Measurements from ENCODE around the gene TRIM29.
"Not testable (repeated sequence)": the region's sequence is repeated elsewhere in the genome, so short reads cannot be mapped to it uniquely, and the experiment has no call there.

Gene TRIM29

GRCh38 chr11:120172054-120172911 lies 34.4 kb upstream of the TRIM29 start:
- peak; percentile 66 to 73 for DNase-seq

- no peak for DNase-seq
Measured at GRCh38 chr11:120170741-120171261, 32.9 kb upstream of the TRIM29 start.

- DNase-seq: no peak
Measured at GRCh38 chr11:120169981-120170698, 32.2 kb upstream of the TRIM29 start.

GRCh38 chr11:120168960-120169681 lies 31.2 kb upstream of the TRIM29 start:
- peak; percentile 76 to 86 for DNase-seq

GRCh38 chr11:120168108-120168959 lies 30.4 kb upstream of the TRIM29 start:
- DNase-seq: no peak

GRCh38 chr11:120167659-120168058 lies 29.7 kb upstream of the TRIM29 start:
- no peak for DNase-seq

GRCh38 chr11:120160436-120160835 lies 22.5 kb upstream of the TRIM29 start:
- no peak for DNase-seq

- DNase-seq: no peak
Measured at GRCh38 chr11:120153221-120153620, 15.3 kb upstream of the TRIM29 start.

- DNase-seq: no peak
Measured at GRCh38 chr11:120151536-120151935, 13.6 kb upstream of the TRIM29 start.

GRCh38 chr11:120149246-120149645 lies 11.3 kb upstream of the TRIM29 start:
- DNase-seq: no peak

GRCh38 chr11:120147950-120148270 lies 10.0 kb upstream of the TRIM29 start:
- DNase-seq: no peak

- DNase-seq: no peak
Measured at GRCh38 chr11:120147094-120147949, 9.4 kb upstream of the TRIM29 start.

GRCh38 chr11:120146413-120147093 lies 8.6 kb upstream of the TRIM29 start:
- no peak for DNase-seq

- DNase-seq: no peak
Measured at GRCh38 chr11:120144501-120144900, 6.6 kb upstream of the TRIM29 start.

GRCh38 chr11:120143472-120143871 lies 5.6 kb upstream of the TRIM29 start:
- DNase-seq: not testable (repeated sequence)

GRCh38 chr11:120142441-120143100 lies 4.7 kb upstream of the TRIM29 start:
- DNase-seq: peak; percentile 59 to 61

- DNase-seq: no peak
Measured at GRCh38 chr11:120141768-120142423, 4.0 kb upstream of the TRIM29 start.

GRCh38 chr11:120141113-120141767 lies 3.3 kb upstream of the TRIM29 start:
- no peak for DNase-seq

All from inflammatory macrophage (primary cell).